Brain microvascular endothelial cell (primary cell): ENCODE data around the gene FAXC.

Experiments
- DNase-seq: peaks from one replicate; pipeline ENCODE4 v3.0.0-alpha.2; 2020
- H3K27ac ChIP-seq: fragments of 250-450 bp; sonication (Bioruptor Pico); 2 replicates; pipeline ENCODE4 v1.5.1; 2020; ENCODE audit warnings: mild to moderate bottlenecking, moderate library complexity
- H3K27me3 ChIP-seq: fragments of 250-450 bp; sonication (Bioruptor Pico); replicated peaks from 2 replicates; pipeline ENCODE4 v1.5.1; 2020; ENCODE audit warnings: mild to moderate bottlenecking
- H3K36me3 ChIP-seq: fragments of 250-450 bp; sonication (Bioruptor Pico); replicated peaks from 2 replicates; pipeline ENCODE4 v1.5.1; 2020; ENCODE audit warnings: mild to moderate bottlenecking
- H3K4me3 ChIP-seq: 2 replicates; pipeline ENCODE4 v1.5.1; 2011; ENCODE audit warnings: low read depth, mild to moderate bottlenecking, control low read depth, low read length, moderate library complexity
- CTCF ChIP-seq: IDR thresholded peaks from 2 replicates; pipeline ENCODE4 v1.5.1; 2011; ENCODE audit warnings: low read depth, mild to moderate bottlenecking, moderate library complexity, low read length, control low read depth, inconsistent platforms; ENCODE audit errors: missing control alignments
- in situ Hi-C: cut with HindIII; loops from 2 replicates; pipeline ENCODE4 v1.10.0; 2017; ENCODE audit warnings: low sequenced_read_pairs, low pct_ligation_motif_present

The FAXC gene

GRCh38 chr6:99296261-99296660, 53.2 kb downstream of the FAXC start:
- Histone ChIP-seq H3K4me3 (no peak overlapping the region), H3K27ac (no peak overlapping the region), H3K36me3 (no peaks in the 10 kb centered on the region), H3K27me3 (no peaks in the 10 kb centered on the region)
- in situ Hi-C loops: no loop called here
- TF ChIP-seq CTCF: no peak
- no peak for DNase-seq

GRCh38 chr6:99295276-99295675, 54.2 kb downstream of the FAXC start:
- Histone ChIP-seq H3K27me3 (no peaks in the 10 kb centered on the region), H3K4me3 (no peak overlapping the region), H3K27ac (no peak overlapping the region), H3K36me3 (no peaks in the 10 kb centered on the region)
- DNase-seq: no peak
- no peak for TF ChIP-seq CTCF
- in situ Hi-C loops: no loop called here

DNA sequence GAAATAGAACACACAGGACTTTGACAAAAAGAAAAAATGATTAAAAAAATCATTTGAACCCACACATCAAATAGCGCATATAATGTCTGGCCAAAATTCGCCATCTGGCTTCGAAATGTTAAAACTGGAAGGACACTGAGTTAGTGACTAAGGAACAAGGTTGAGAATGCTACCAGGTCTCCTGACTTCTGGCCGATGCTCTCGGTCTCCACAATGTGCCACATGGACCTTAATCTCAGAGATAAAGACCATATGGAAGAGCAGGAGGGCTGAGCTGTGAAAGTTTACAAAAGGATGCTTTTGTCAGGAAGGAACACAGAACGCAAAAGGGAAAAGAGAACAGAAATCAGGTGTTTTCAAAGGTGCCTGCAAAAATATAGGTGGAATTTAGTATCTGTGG, 54.7 kb downstream of the FAXC start:
- Histone ChIP-seq H3K27ac (no peak overlapping the region), H3K36me3 (no peaks in the 10 kb centered on the region), H3K4me3 (no peak overlapping the region), H3K27me3 (no peaks in the 10 kb centered on the region)
- no peak for DNase-seq
- in situ Hi-C loops: no loop called here
- no peak for TF ChIP-seq CTCF

DNA sequence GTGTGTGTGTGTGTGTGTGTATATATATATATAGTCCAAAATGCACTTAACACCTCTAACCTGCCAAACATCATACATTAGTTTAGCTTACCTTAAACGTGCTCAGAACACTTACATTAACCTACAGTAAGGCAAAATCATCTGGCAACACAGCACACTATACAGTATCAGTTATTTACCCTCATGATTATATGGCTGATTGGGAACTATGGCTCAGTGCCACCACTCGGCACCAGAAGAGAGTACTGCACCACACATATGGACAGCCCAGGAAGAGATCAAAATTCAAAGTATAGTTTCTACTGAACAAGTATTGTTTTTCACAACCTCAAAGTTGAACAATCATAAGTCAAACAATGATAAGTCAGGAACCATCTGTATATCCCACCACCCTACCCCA, 59.8 kb downstream of the FAXC start:
- no peaks in the 10 kb centered on the region for H3K36me3 ChIP-seq
- in situ Hi-C loops: no loop called here

GRCh38 chr6:99288668-99289067, 60.8 kb downstream of the FAXC start:
- in situ Hi-C loops: no loop called here
- Histone ChIP-seq H3K4me3 (no peak overlapping the region), H3K36me3 (no peaks in the 10 kb centered on the region), H3K27ac (no peak overlapping the region), H3K27me3 (no peaks in the 10 kb centered on the region)
- DNase-seq: no peak
- TF ChIP-seq CTCF: no peak

More for the DNA sequence above, 59.8 kb downstream of the FAXC start:
- Histone ChIP-seq H3K4me3 (no peak overlapping the region), H3K27ac (no peak overlapping the region), H3K27me3 (no peaks in the 10 kb centered on the region)
- DNase-seq: no peak
- no peak for TF ChIP-seq CTCF

DNA sequence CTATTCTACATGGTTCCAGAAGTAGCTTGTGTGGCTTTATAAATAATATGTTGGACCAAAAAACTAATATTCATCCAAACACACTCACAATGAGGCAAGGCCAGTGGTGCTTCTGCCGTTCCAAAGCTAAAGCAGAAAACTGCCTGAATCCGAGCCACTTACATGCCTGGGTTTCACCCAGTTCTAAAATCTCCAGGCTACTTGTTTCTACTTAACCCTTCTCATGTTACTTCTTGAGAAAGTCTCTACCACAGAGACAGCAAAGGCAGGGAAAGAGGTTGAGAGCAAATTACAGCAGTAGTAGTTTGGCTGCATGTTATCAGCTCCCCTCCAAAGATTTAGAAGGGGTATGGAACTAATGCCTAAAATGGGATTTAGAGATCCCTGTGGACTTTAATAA, 62.0 kb downstream of the FAXC start:
- H3K27ac ChIP-seq: no peak overlapping the region
- DNase-seq: no peak
- no peak overlapping the region for H3K4me3 ChIP-seq
- no peaks in the 10 kb centered on the region for H3K27me3 ChIP-seq
- no peaks in the 10 kb centered on the region for H3K36me3 ChIP-seq
- in situ Hi-C loops: no loop called here
- no peak for TF ChIP-seq CTCF
